ENCODE measurements around the gene NOP14.

Gene NOP14

DNA sequence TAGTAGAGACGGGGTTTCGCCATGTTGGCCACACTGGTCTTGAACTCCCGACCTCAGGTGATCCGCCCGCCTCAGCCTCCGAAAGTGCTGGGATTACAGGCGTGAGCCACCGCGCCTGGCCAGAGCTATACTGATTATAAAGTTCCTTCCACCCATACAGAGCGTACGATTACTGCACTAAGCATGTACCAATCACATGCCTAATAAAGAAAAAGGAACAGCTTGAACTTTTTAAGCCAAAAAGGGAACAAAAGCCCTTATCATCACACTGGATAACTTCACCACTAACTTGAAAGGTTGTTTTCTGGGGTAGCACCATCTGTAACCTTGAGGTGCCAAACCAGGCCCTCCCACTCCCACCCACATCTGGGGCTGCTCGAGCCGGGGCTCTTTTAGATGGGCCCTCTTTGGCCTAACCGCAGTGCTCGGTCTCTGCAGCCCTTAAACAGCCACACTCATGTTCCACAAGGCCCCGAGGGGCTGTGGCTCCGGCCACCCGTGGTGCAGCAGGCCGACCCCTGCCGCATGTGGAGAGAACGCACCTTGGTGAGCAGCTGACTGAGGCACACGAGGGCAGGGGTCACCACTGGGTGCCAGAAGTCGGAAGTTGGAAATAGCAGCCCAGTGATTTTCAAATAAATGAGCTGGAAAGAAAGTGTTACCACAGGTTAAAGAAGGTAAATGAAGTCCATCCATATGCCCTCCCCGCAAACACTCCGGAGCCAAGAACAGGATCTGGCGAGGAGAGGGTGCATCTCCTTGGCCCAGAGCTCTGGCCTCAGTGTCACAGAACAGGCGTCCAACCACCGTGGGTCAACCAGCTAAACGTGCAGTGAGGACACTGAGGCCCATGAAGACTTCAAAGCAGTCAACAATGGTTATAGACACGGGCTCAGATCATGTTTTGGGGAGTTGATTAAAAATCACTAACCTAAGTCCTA, 18.4 kb downstream of the NOP14 start:
- TF ChIP-seq EZH2phosphoT487 (IDR thresholded peaks at IDR 0.05; ENCODE audit: borderline replicate concordance): no peak
- TF ChIP-seq, protein P1, sequence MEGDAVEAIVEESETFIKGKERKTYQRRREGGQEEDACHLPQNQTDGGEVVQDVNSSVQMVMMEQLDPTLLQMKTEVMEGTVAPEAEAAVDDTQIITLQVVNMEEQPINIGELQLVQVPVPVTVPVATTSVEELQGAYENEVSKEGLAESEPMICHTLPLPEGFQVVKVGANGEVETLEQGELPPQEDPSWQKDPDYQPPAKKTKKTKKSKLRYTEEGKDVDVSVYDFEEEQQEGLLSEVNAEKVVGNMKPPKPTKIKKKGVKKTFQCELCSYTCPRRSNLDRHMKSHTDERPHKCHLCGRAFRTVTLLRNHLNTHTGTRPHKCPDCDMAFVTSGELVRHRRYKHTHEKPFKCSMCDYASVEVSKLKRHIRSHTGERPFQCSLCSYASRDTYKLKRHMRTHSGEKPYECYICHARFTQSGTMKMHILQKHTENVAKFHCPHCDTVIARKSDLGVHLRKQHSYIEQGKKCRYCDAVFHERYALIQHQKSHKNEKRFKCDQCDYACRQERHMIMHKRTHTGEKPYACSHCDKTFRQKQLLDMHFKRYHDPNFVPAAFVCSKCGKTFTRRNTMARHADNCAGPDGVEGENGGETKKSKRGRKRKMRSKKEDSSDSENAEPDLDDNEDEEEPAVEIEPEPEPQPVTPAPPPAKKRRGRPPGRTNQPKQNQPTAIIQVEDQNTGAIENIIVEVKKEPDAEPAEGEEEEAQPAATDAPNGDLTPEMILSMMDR (conservative IDR thresholded peaks at IDR 0.05; ENCODE audit: low read length): no peak
- Histone ChIP-seq H3K4me3 (ENCODE audit: low read length, poor library complexity, severe bottlenecking) (no peak overlapping the region), H3K4me2 (ENCODE audit: low read depth, low read length, poor library complexity, severe bottlenecking) (no peak overlapping the region), H3K9ac (ENCODE audit: low read depth, low read length, poor library complexity, severe bottlenecking) (no peak overlapping the region), H3K9me2 (replicated peaks; ENCODE audit: low read depth, low read length) (no peaks in the 10 kb centered on the region), H4K20me1 (ENCODE audit: insufficient read depth, low read length, poor library complexity, severe bottlenecking) (peaks cover 3% of the 10 kb centered on the region), H3K27me3 (ENCODE audit: insufficient read depth, low read length, poor library complexity, severe bottlenecking) (no peaks in the 10 kb centered on the region), H3F3A (ENCODE audit: low read depth) (no peaks in the 10 kb centered on the region), H2AFZ (ENCODE audit: low read length) (no peak overlapping the region), H3K9me3 (ENCODE audit: insufficient read depth, low read depth, low read length) (no peaks in the 10 kb centered on the region), H3K36me3 (ENCODE audit: insufficient read depth, low read length) (peaks cover 91% of the 10 kb centered on the region; the same call in 1 of the 2 replicates), H3K4me1 (ENCODE audit: insufficient read depth, low read length, poor library complexity, severe bottlenecking) (no peaks in the 10 kb centered on the region), H3K79me2 (ENCODE audit: insufficient read depth, low read length) (no peaks in the 10 kb centered on the region)

DNA sequence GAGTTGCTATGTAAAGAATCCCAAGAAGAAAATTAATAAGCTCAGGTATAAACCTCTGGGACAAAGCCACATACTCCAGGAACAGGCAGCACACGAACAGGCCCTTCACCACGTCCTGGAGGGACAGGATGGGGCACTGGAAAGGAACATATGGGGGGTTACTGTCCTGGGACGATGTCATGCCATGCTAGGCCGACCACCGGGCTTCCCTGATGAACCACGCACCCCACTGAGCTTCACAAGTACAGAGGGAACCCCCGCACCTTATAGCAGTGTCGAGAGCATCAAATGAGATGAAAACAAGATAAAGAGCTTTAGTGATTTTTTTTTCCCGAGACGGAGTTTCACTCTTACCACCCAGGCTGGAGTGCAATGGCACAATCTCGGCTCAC, 19.1 kb downstream of the NOP14 start:
- Histone ChIP-seq H3K9me2 (replicated peaks; ENCODE audit: low read depth, low read length) (no peaks in the 10 kb centered on the region), H3K9ac (ENCODE audit: low read depth, low read length, poor library complexity, severe bottlenecking) (no peak overlapping the region), H3K4me1 (ENCODE audit: insufficient read depth, low read length, poor library complexity, severe bottlenecking) (no peaks in the 10 kb centered on the region), H3K4me3 (ENCODE audit: low read length, poor library complexity, severe bottlenecking) (no peak overlapping the region), H4K20me1 (ENCODE audit: insufficient read depth, low read length, poor library complexity, severe bottlenecking) (no peaks in the 10 kb centered on the region), H3K4me2 (ENCODE audit: low read depth, low read length, poor library complexity, severe bottlenecking) (no peak overlapping the region), H3F3A (ENCODE audit: low read depth) (no peaks in the 10 kb centered on the region), H3K27me3 (ENCODE audit: insufficient read depth, low read length, poor library complexity, severe bottlenecking) (no peaks in the 10 kb centered on the region), H2AFZ (ENCODE audit: low read length) (no peak overlapping the region), H3K9me3 (ENCODE audit: insufficient read depth, low read depth, low read length) (no peaks in the 10 kb centered on the region), H3K36me3 (ENCODE audit: insufficient read depth, low read length) (peaks cover 91% of the 10 kb centered on the region; the same call in 1 of the 2 replicates), H3K79me2 (ENCODE audit: insufficient read depth, low read length) (no peaks in the 10 kb centered on the region)
- TF ChIP-seq, protein P1 (conservative IDR thresholded peaks at IDR 0.05; ENCODE audit: low read length): no peak
- TF ChIP-seq EZH2phosphoT487 (IDR thresholded peaks at IDR 0.05; ENCODE audit: borderline replicate concordance): no peak

DNA sequence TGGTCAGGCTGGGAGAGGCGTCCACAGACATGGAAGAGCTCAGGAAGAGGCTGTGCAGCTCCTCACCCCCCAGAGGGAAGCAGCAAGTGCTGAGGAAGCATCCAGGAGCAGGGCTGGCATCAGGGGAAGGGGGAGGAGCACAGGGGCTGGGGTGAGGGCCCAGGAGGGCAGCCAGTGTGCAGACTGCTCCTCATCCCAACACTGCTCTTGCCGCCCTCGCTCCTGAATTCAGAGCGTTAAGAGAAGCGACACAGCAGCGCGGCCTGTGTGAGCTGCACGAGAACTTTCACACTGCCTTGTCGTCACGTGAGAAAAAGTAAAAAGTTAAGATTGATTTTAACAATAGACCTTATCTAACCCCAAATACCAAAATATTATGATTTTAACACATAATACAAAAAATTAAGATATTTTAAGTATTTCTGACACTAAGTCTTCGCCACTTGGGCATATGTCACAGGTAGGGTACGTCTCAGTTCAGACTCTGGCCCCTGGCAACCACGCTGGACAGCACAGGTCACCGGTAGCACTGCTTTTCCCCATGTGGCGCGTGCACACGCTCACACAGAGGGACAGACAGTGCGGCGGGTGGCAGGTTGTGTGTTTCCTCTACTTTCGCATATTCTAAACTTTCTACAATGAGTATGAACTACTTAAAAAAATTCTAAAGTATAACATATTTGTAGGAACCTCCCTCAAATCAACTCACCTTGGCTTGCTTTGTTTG, 19.7 kb downstream of the NOP14 start:
- TF ChIP-seq, protein P1 (conservative IDR thresholded peaks at IDR 0.05; ENCODE audit: low read length): no peak
- no peak for TF ChIP-seq EZH2phosphoT487 (IDR thresholded peaks at IDR 0.05; ENCODE audit: borderline replicate concordance)
- Histone ChIP-seq H3K4me2 (ENCODE audit: low read depth, low read length, poor library complexity, severe bottlenecking) (no peak overlapping the region), H3K4me3 (ENCODE audit: low read length, poor library complexity, severe bottlenecking) (no peak overlapping the region), H3K36me3 (ENCODE audit: insufficient read depth, low read length) (peaks cover 91% of the 10 kb centered on the region; the same call in 1 of the 2 replicates), H2AFZ (ENCODE audit: low read length) (no peak overlapping the region), H3K9ac (ENCODE audit: low read depth, low read length, poor library complexity, severe bottlenecking) (no peak overlapping the region), H4K20me1 (ENCODE audit: insufficient read depth, low read length, poor library complexity, severe bottlenecking) (no peaks in the 10 kb centered on the region), H3F3A (ENCODE audit: low read depth) (no peaks in the 10 kb centered on the region), H3K9me2 (replicated peaks; ENCODE audit: low read depth, low read length) (no peaks in the 10 kb centered on the region), H3K27me3 (ENCODE audit: insufficient read depth, low read length, poor library complexity, severe bottlenecking) (no peaks in the 10 kb centered on the region), H3K4me1 (ENCODE audit: insufficient read depth, low read length, poor library complexity, severe bottlenecking) (no peaks in the 10 kb centered on the region), H3K79me2 (ENCODE audit: insufficient read depth, low read length) (no peaks in the 10 kb centered on the region), H3K9me3 (ENCODE audit: insufficient read depth, low read depth, low read length) (no peaks in the 10 kb centered on the region)

All from Loucy (cell line).